HepG2 (cell line): Measurements from ENCODE around the gene SYNGR2. TPM values are rescaled to one million over a fixed set of nuclear protein-coding genes. Genes with fewer than 3 reads are reported as not detected.
A peak's percentile ranks its signal among the peaks of the same experiment; 100 is the strongest.

Experiments
- AKNA ChIP-seq: sonication (generic); formaldehyde crosslinking; IDR thresholded peaks from 2 replicates; pipeline ENCODE4 v1.4.0; 2020; ENCODE audit warnings: missing genetic modification reagents, borderline replicate concordance
- ATM ChIP-seq: fragments of 450-650 bp; IDR thresholded peaks from 2 replicates; pipeline ENCODE4 v1.7.1; 2017; ENCODE audit warnings: mild to moderate bottlenecking, borderline replicate concordance
- NFIC ChIP-seq: IDR thresholded peaks from 2 replicates; pipeline ENCODE4 v1.6.1; 2012; ENCODE audit warnings: mild to moderate bottlenecking, low read length, inconsistent platforms
- PHB2 ChIP-seq: fragments of 450-650 bp; IDR thresholded peaks from 2 replicates; pipeline ENCODE4 v1.6.1; 2018; ENCODE audit not compliant: partially characterized antibody
- POGZ ChIP-seq: sonication (generic); formaldehyde crosslinking; IDR thresholded peaks from 2 replicates; pipeline ENCODE4 v1.4.0; 2020; ENCODE audit warnings: mild to moderate bottlenecking, missing genetic modification reagents
- RELA ChIP-seq: sonication (generic); formaldehyde crosslinking; IDR thresholded peaks from 2 replicates; pipeline ENCODE4 v1.4.0; 2020; ENCODE audit warnings: missing genetic modification reagents
- REPIN1 ChIP-seq: sonication (generic); formaldehyde crosslinking; IDR thresholded peaks from 2 replicates; pipeline ENCODE4 v1.8.0; 2022; ENCODE audit warnings: missing genetic modification reagents, low read depth, mild to moderate bottlenecking, borderline replicate concordance
- TFE3 ChIP-seq: IDR thresholded peaks from 2 replicates; pipeline ENCODE4 v1.6.1; 2016
- TSC22D2 ChIP-seq: sonication (generic); formaldehyde crosslinking; IDR thresholded peaks from 2 replicates; pipeline ENCODE4 v1.5.1; 2020; ENCODE audit warnings: missing genetic modification reagents, mild to moderate bottlenecking, borderline replicate concordance
- ZBTB7B ChIP-seq: sonication (generic); formaldehyde crosslinking; IDR thresholded peaks from 2 replicates; pipeline ENCODE4 v1.4.0; 2020; ENCODE audit warnings: missing genetic modification reagents
- ZNF124 ChIP-seq: sonication (generic); formaldehyde crosslinking; IDR thresholded peaks from 2 replicates; pipeline ENCODE4 v1.4.0; 2020; ENCODE audit warnings: missing genetic modification reagents
- ZNF414 ChIP-seq: sonication (generic); formaldehyde crosslinking; IDR thresholded peaks from 2 replicates; pipeline ENCODE4 v1.5.0; 2020; ENCODE audit warnings: missing genetic modification reagents
- ZNF530 ChIP-seq: sonication (generic); formaldehyde crosslinking; IDR thresholded peaks from 2 replicates; pipeline ENCODE4 v1.5.0; 2020; ENCODE audit warnings: low read depth, mild to moderate bottlenecking, missing genetic modification reagents
- ZNF780A ChIP-seq: sonication (generic); formaldehyde crosslinking; IDR thresholded peaks from 2 replicates; pipeline ENCODE4 v1.8.0; 2022; ENCODE audit warnings: mild to moderate bottlenecking, missing genetic modification reagents, moderate library complexity
- polyA plus RNA-seq, 8 experiments: library from polyadenylated mRNA; depleted of rRNA in 3 of 8; stranded (reverse) in 7 of 8; unstranded in 1 of 8; fragments of >200 nt; fragmentation: Illumina TruSeq in 4 of 8; extraction: Trizol in 4 of 8; gene quantifications; 2 replicates each; pipeline versions ENCODE4 v1.2.1 to v1.2.3, GENCODE V29; 2011 to 2016; ENCODE audit warnings: low read depth in 4 of 8, missing spikeins in 1 of 8, mixed read lengths in 1 of 8; ENCODE audit not compliant: insufficient read depth in 1 of 8
- total RNA-seq, 5 experiments: library from RNA; depleted of rRNA; stranded (reverse); fragments of >200 nt; fragmentation: Illumina TruSeq; extraction: Trizol; gene quantifications; 2 replicates each; pipeline ENCODE4 v1.2.3, GENCODE V29; 2016; ENCODE audit warnings: low read depth in 1 of 5
- TF ChIP-seq, protein P1 (sequence below): sonication (generic); formaldehyde crosslinking; IDR thresholded peaks from 2 replicates; pipeline ENCODE4 v1.4.0; 2020; ENCODE audit warnings: missing genetic modification reagents
- TF ChIP-seq, protein P2 (sequence below): sonication (generic); formaldehyde crosslinking; IDR thresholded peaks from 2 replicates; pipeline ENCODE4 v1.4.0; 2020; ENCODE audit warnings: missing genetic modification reagents
- TF ChIP-seq, protein P3 (sequence below): sonication (generic); formaldehyde crosslinking; IDR thresholded peaks from 2 replicates; pipeline ENCODE4 v1.4.0; 2020; ENCODE audit warnings: missing genetic modification reagents, low read depth, mild to moderate bottlenecking, borderline replicate concordance

SYNGR2 gene
- total and polyA plus RNA-seq, 2 of the 13 experiments (the other 11 are each of a cell fraction or from before 2014, with no cell fraction given) = 46.7 to 170 TPM

DNA sequence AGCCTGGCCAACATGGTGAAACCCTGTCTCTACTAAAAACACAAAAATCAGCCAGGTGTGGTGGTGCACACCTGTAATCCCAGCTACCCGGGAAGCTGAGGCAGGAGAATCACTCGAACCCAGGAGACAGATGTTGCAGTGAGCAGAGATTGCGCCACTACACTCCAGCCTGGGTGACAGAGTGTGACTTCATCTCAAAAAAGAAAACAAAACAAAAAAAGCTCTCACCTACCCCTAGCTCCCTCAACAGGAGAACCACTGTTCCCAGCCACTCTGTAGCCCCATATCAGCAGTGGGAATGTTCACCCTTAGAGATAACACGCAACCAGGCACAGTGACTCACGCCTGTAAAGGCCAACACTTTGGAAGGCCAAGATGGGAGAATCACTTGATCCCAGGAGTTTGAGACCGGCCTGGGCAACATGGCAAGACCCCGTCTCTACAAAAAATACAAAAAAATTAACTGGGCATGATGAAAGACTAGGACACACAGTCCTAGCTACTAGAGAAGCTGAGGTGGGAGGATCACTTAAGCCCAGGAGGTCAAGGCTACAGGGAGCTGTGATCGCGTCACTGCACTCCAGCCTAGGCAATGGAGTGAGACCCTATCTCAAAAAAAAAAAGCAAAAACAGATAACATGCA is 32.4 kb upstream of the SYNGR2 start (continued):
- TF ChIP-seq TFE3 (no peak), ATM (no peak), ZNF530 (CRISPR knock-in tag) (no peak), ZNF414 (CRISPR knock-in tag) (no peak), PHB2 (no peak), POGZ (no peak), AKNA (CRISPR knock-in tag) (no peak), ZBTB7B (no peak), ZNF124 (no peak), NFIC (no peak), TSC22D2 (CRISPR knock-in tag) (no peak), RELA (CRISPR knock-in tag) (no peak), REPIN1 (CRISPR knock-in tag) (no peak), ZNF780A (CRISPR knock-in tag) (0 out of 2 replicates have a peak, but pooled peaks have one; percentile 2)
- TF ChIP-seq, protein P1, sequence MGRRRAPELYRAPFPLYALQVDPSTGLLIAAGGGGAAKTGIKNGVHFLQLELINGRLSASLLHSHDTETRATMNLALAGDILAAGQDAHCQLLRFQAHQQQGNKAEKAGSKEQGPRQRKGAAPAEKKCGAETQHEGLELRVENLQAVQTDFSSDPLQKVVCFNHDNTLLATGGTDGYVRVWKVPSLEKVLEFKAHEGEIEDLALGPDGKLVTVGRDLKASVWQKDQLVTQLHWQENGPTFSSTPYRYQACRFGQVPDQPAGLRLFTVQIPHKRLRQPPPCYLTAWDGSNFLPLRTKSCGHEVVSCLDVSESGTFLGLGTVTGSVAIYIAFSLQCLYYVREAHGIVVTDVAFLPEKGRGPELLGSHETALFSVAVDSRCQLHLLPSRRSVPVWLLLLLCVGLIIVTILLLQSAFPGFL (CRISPR knock-in tag) = no peak
- TF ChIP-seq, protein P2, sequence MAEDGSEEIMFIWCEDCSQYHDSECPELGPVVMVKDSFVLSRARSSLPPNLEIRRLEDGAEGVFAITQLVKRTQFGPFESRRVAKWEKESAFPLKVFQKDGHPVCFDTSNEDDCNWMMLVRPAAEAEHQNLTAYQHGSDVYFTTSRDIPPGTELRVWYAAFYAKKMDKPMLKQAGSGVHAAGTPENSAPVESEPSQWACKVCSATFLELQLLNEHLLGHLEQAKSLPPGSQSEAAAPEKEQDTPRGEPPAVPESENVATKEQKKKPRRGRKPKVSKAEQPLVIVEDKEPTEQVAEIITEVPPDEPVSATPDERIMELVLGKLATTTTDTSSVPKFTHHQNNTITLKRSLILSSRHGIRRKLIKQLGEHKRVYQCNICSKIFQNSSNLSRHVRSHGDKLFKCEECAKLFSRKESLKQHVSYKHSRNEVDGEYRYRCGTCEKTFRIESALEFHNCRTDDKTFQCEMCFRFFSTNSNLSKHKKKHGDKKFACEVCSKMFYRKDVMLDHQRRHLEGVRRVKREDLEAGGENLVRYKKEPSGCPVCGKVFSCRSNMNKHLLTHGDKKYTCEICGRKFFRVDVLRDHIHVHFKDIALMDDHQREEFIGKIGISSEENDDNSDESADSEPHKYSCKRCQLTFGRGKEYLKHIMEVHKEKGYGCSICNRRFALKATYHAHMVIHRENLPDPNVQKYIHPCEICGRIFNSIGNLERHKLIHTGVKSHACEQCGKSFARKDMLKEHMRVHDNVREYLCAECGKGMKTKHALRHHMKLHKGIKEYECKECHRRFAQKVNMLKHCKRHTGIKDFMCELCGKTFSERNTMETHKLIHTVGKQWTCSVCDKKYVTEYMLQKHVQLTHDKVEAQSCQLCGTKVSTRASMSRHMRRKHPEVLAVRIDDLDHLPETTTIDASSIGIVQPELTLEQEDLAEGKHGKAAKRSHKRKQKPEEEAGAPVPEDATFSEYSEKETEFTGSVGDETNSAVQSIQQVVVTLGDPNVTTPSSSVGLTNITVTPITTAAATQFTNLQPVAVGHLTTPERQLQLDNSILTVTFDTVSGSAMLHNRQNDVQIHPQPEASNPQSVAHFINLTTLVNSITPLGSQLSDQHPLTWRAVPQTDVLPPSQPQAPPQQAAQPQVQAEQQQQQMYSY = no peak
- TF ChIP-seq, protein P3, sequence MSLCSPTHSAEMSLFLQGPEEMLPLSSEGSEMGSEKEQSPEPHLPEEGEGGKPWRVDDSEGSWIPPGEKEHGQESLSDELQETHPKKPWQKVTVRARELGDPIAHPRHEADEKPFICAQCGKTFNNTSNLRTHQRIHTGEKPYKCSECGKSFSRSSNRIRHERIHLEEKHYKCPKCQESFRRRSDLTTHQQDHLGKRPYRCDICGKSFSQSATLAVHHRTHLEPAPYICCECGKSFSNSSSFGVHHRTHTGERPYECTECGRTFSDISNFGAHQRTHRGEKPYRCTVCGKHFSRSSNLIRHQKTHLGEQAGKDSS (CRISPR knock-in tag) = 0 out of 2 replicates have a peak, but pooled peaks have one; percentile 23
